HG03575 (cell line): ENCODE data around the gene ALS2CL.
"Not testable (repeated sequence)": the region's sequence is repeated elsewhere in the genome, so short reads cannot be mapped to it uniquely, and the experiment has no call there.

Experiments
- ATAC-seq: cut with Tn5 transposase; IDR thresholded peaks from one replicate; pipeline ENCODE4 v1.9.1; 2021; ENCODE audit not compliant: unreplicated experiment, insufficient number of reproducible peaks, low FRiP score; ENCODE audit errors: extremely low read depth

The ALS2CL gene, protein sequence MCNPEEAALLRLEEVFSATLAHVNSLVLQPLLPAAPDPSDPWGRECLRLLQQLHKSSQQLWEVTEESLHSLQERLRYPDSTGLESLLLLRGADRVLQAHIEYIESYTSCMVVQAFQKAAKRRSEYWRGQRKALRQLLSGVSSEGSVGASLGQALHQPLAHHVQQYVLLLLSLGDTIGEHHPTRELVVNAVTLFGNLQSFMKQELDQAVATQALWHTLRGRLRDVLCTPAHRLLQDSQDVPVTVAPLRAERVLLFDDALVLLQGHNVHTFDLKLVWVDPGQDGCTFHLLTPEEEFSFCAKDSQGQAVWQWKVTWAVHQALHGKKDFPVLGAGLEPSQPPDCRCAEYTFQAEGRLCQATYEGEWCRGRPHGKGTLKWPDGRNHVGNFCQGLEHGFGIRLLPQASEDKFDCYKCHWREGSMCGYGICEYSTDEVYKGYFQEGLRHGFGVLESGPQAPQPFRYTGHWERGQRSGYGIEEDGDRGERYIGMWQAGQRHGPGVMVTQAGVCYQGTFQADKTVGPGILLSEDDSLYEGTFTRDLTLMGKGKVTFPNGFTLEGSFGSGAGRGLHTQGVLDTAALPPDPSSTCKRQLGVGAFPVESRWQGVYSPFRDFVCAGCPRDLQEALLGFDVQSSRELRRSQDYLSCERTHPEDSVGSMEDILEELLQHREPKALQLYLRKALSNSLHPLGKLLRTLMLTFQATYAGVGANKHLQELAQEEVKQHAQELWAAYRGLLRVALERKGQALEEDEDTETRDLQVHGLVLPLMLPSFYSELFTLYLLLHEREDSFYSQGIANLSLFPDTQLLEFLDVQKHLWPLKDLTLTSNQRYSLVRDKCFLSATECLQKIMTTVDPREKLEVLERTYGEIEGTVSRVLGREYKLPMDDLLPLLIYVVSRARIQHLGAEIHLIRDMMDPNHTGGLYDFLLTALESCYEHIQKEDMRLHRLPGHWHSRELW

DNA sequence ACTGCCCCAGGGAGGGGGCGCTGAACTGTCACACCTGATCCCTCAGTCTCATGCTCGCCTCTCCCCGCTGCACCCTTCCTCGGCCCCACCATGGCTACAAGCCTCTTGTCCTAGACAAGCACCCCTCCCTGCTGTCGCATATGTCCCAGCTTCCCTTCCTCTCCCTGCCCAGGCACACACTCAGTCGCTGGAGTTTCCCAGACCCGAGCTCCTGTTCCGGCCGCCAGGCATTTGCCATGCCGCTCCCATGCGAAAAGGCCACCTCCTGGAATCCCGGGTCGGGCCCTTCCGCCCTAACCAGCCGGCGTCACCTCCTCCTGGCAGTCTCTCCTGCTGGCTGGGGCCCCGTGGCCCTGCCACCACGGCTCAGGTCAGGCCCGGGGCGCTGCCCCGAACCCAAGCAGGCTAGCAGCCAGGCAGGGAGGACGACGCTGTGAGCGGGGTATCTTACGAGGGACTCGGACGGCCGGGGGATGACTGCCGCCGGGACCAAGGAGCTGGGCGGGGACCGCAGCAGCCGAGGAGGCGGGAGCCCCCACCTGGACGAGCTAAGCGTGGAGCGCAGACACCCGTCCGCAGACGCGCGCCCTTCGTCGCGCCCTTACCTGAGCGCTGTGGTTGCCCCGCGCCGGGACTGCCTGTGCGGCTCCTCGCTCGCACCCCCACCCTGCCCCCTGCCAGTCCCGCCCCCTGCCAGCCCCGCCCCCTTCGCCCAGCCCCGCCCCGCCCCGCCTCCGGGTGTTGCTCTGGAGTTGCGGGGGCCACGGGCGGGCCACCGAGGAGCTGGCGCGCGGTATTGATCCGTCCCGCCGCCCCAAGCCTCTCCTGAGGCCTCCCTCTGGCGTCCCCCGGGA, at the start of gene ALS2CL:
ALS2CL (minus strand) TSS at position 642 of the 854 bp plus-strand sequence. CDS start 4,239 bp downstream, outside the sequence.
- ATAC-seq: no peak

GRCh38 chr3:46742992-46743585, 49.6 kb upstream of the ALS2CL start:
- ATAC-seq: no peak

DNA sequence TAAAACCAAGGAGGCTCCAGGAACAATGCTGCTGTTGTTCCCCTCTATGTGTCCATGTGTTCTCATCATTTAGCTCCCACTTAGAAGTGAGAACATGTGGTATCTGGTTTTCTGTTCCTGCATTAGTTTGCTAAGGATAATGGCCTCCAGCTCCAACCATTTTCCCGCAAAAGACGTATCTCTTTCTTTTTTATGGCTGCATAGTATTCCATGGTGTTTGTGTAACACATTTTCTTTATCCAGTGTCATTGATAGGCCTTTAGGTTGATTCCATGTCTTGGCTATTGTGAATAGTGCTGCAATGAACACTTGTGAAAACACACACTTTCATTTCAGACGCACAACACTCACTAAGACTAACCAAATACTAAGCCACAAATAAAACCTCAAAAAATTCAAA, 46.1 kb upstream of the ALS2CL start:
- ATAC-seq: not testable (repeated sequence)

- no peak for ATAC-seq
Observed at GRCh38 chr3:46737329-46737731, 43.9 kb upstream of the ALS2CL start.

- no peak for ATAC-seq
Observed at GRCh38 chr3:46736006-46736872, 42.8 kb upstream of the ALS2CL start.

- no peak for ATAC-seq
Observed at GRCh38 chr3:46734773-46735172, 41.3 kb upstream of the ALS2CL start.

DNA sequence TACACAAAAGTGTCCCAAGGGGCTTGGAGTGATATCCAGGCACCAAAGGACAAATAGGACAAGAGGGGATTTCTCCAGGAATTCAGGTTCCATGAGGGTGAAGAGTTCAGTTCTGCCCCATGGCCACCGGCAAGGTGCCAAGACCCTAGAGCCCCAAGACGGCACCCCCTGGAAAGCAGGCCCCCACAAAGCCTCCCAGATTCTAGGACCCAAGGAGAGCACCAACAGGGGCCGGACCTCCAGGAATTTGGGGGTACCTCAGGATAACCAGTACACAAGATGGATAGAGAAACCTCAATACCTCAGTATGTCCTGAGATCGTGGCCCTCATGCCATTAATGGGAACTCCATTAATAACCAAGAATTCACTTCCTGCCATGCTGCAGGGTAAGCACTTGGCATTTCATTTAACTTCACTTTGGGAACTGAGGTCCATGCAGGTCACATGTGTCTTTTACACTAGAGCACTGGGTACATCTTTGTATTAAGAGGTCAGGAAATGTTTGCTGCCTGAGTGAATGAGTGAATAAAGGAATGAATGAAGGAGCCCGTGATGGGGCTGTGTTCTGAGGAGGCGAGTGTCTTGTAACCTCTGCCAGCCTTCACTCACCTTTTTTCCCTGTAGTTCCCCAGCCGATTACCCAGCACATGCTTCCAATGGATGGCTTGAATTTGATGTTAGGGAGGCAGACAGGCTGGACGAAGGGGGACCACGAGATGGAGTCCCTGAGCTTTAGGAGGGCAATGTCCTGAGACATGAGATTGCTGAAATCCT, 39.7 kb upstream of the ALS2CL start:
- ATAC-seq: no peak

DNA sequence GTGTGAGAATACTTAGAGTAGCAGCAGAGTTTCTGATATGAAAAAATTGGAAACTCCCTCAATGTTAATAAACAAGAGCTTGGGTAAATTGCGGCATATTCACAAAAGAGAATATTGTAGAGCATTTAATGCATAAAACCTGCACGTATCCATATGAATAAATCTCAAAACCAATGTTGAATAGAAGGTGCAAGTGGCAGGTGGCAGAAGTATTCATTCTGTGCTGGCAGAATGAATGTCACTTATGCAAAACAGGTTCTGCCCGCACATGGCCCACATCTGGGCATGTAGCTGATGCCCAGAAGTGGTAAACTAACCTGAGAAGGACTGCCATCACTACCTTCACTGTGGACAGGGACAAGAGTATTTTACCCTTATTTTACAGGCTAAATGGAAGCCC, 38.3 kb upstream of the ALS2CL start:
- no peak for ATAC-seq

GRCh38 chr3:46730819-46731218, 37.3 kb upstream of the ALS2CL start:
- ATAC-seq: no peak

DNA sequence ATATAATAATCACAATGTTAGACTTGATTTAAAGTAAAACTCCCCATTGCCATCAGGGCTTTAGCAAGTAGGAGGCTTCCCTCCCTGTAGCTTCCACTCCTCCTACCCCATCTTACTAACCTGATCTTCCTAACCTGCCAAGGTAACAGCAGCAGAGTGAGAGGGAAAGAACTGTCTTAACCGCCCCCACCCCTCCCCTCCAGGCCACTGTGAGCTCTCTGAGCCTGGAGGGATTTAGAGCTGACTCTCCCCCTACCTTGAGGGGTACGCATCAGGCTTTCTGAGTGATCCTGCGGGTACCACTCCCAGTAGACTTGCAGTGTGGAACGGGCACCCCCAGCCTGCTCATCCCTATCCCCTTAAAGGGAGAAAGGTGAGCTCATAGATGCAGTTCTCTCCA, 35.6 kb upstream of the ALS2CL start:
- no peak for ATAC-seq

DNA sequence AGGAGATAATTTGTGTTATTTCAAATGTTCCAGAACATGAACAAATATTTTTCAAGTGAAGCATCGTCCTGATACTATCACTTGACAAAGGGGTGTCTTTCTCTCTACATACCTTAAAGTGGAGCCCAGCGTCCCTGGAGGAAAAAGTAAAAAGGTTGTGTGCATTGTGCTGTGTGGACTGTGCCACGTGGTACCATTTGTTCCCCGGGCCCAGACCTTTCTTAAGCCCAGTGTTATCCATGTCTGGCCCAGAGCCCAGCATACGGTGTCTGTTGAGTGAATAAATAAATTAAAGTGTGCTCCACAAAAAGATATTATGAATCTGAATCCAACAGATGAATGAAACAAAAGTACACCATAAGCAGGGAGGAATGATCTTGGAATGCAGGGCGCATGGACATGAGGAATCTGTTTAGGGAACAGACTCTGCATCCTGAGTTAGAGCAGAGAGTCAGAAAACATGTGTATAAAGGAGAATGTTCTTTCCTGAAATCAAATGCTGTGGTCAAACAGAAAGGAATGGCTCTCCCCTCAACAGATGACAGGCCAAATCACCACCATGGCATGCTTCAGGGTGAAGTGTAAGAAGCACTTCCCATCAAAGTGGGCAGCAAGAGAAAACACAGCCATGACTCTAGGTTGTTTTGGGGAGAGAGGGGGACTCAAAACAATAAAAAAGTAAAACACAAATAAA, 32.3 kb upstream of the ALS2CL start:
- no peak for ATAC-seq

GRCh38 chr3:46724424-46724823, 30.9 kb upstream of the ALS2CL start:
- ATAC-seq: no peak

DNA sequence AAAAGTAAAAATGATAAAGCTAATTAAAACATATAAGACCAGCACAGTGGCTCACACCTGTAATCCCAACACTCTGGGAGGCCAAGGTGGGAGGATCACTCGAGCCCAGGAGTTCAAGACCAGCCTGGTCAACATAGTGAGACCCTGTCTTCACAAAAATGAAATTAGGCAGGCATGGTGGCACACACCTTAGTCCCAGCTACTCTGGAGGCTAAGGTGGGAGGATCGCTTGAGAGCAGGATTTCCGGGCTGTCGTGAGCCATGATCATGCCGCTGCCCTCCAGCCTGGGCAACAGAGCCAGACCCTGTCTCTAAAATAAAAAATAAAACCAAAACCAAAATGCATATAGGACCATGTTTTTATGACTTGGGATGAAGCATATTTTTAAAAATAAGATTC, 29.0 kb upstream of the ALS2CL start:
- no peak for ATAC-seq

DNA sequence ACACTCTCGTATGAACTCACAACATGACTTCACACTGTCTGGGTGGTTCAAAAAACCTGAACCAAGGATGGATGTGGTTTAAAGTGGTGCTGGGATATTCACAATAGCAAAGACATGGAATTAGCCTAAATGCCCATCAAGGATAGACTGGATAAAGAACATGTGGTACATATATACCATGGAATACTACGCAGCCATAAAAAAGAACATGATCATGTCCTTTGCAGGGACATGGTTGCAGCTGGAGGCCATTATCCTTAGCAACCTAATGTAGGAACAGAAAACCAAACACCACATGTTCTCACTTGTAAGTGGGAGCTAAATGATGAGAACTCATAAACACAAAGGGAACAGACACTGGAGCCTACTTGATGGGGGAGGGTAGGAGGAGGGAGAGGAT, 27.5 kb upstream of the ALS2CL start:
- ATAC-seq: no peak

DNA sequence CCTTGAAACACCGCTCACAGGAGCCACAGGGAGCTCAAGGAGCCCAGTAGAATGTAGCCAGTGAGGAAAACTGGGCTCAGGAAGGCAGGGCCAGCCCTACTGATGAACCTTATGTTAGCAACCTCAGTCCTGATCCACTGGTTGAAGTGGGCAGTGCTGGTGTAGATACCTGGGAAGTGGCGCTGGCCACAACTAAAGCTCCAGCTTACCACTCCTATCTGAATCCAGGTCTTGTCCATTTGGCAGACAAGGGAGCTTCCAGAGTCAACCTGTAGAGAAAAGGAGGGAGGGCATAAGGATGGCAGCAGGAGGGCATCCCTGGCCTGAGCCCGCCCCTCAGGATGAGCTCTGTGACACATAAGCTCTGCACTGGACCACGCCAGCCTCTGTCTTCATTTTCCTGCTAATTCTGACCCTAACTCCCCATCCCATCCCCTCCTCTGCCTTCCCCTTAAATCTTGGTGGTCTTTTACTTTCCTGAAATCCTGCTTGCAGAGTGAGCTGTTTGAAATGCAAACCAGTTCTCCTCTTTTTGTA, 26.3 kb upstream of the ALS2CL start:
- no peak for ATAC-seq

GRCh38 chr3:46719044-46719565, 25.6 kb upstream of the ALS2CL start:
- ATAC-seq: no peak
